Peyer's patch (tissue), 4 donors: ENCODE results near the gene HNF1A. TPM values are rescaled to one million over a fixed set of nuclear protein-coding genes. Genes with fewer than 3 reads are reported as not detected.

ENCODE experiments used
- DNase-seq, 3 donors: peaks; one replicate each; pipeline ENCODE4 v3.0.0-alpha.2; 2017 to 2019
- H3K27ac ChIP-seq, 4 donors: fragments of 200-600 bp; sonication (generic); one replicate each; pipeline ENCODE4 v1.5.1; 2016 to 2019
- H3K27me3 ChIP-seq, 2 donors: fragments of 200-600 bp; sonication (generic); one replicate each; pipeline ENCODE4 v1.5.1; 2019
- H3K36me3 ChIP-seq, 3 donors: fragments of 200-600 bp; sonication (generic); one replicate each; pipeline ENCODE4 v1.5.1; 2016 to 2019
- H3K4me1 ChIP-seq, 4 donors: fragments of 200-600 bp; sonication (generic); one replicate each; pipeline ENCODE4 v1.5.1; 2016 to 2019
- H3K4me3 ChIP-seq, 4 donors: fragments of 200-600 bp; sonication (generic); 1 replicate in 3 of 4; 2 replicates in 1 of 4; pipeline ENCODE4 v1.5.1; 2016 to 2019; ENCODE audit warnings: mild to moderate bottlenecking in 1 of 4
- H3K9me3 ChIP-seq, 4 donors: fragments of 200-600 bp; sonication (generic); one replicate each; pipeline ENCODE4 v1.5.1; 2016 to 2019; ENCODE audit warnings: mild to moderate bottlenecking in 1 of 4
- POLR2A ChIP-seq, 2 donors: fragments of 450-650 bp; IDR thresholded peaks; one replicate each; pipeline ENCODE4 v1.5.1; 2017; ENCODE audit warnings: antibody characterized with exemption in 2 of 2, mild to moderate bottlenecking in 2 of 2, moderate library complexity in 2 of 2
- total RNA-seq, 4 donors: library from RNA; depleted of rRNA; stranded (reverse); fragments of >200 nt; gene quantifications; one replicate each; pipeline ENCODE4 v1.1.0, GENCODE V29; 2016
- TF ChIP-seq, protein P1 (sequence below), 6 experiments: fragments of 450-650 bp in 4 of 6; fragments of 200-600 bp in 2 of 6; sonication (generic) in 1 of 6; IDR thresholded peaks; one replicate each; pipeline ENCODE4 v1.5.1; 2017 to 2019; ENCODE audit warnings: antibody characterized with exemption in 6 of 6, mild to moderate bottlenecking in 3 of 6, moderate library complexity in 1 of 6

HNF1A gene
- total RNA-seq, 4 donors from 2014 or later = 15.7 to 93.6 (median 57.0) TPM

GRCh38 chr12:121008347-121009098 lies 30.2 kb downstream of the HNF1A start:
- no peaks in the 10 kb centered on the region for H3K4me1 ChIP-seq
- H3K4me3 ChIP-seq = no peak overlapping the region
- H3K36me3 ChIP-seq = peaks cover 0 to 44% (median 0%) of the 10 kb centered on the region in 3 donors
- no peaks in the 10 kb centered on the region for H3K9me3 ChIP-seq
- no peak for DNase-seq
- H3K27me3 ChIP-seq = no peaks in the 10 kb centered on the region
- TF ChIP-seq, protein P1, sequence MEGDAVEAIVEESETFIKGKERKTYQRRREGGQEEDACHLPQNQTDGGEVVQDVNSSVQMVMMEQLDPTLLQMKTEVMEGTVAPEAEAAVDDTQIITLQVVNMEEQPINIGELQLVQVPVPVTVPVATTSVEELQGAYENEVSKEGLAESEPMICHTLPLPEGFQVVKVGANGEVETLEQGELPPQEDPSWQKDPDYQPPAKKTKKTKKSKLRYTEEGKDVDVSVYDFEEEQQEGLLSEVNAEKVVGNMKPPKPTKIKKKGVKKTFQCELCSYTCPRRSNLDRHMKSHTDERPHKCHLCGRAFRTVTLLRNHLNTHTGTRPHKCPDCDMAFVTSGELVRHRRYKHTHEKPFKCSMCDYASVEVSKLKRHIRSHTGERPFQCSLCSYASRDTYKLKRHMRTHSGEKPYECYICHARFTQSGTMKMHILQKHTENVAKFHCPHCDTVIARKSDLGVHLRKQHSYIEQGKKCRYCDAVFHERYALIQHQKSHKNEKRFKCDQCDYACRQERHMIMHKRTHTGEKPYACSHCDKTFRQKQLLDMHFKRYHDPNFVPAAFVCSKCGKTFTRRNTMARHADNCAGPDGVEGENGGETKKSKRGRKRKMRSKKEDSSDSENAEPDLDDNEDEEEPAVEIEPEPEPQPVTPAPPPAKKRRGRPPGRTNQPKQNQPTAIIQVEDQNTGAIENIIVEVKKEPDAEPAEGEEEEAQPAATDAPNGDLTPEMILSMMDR (IDR thresholded peaks at IDR 0.05) = no peak
- TF ChIP-seq POLR2A (IDR thresholded peaks at IDR 0.05) = no peak
- no peak overlapping the region for H3K27ac ChIP-seq

- H3K36me3 ChIP-seq = peaks cover 0 to 32% (median 0%) of the 10 kb centered on the region in 3 donors
- TF ChIP-seq POLR2A (IDR thresholded peaks at IDR 0.05) = no peak
- TF ChIP-seq, protein P1 (IDR thresholded peaks at IDR 0.05) = peak in 4 of 6 experiments; percentile 22 to 84 (median 80)
- no peak overlapping the region for H3K4me3 ChIP-seq
- peak in 1 of 3 donors; percentile 82 for DNase-seq
- H3K9me3 ChIP-seq = no peaks in the 10 kb centered on the region
- no peaks in the 10 kb centered on the region for H3K27me3 ChIP-seq
- no peak overlapping the region for H3K27ac ChIP-seq
- no peaks in the 10 kb centered on the region for H3K4me1 ChIP-seq
Observed at GRCh38 chr12:121009741-121010140, 31.4 kb downstream of the HNF1A start.

GRCh38 chr12:121010860-121011259 lies 32.5 kb downstream of the HNF1A start:
- Histone ChIP-seq H3K4me1 (peaks cover 0 to 10% (median 1%) of the 10 kb centered on the region in 4 donors), H3K27me3 (no peaks in the 10 kb centered on the region), H3K27ac (no peak overlapping the region), H3K9me3 (no peaks in the 10 kb centered on the region), H3K36me3 (peaks cover 0 to 32% (median 0%) of the 10 kb centered on the region in 3 donors), H3K4me3 (no peak overlapping the region)
- DNase-seq = no peak
- TF ChIP-seq POLR2A (IDR thresholded peaks at IDR 0.05) = no peak
- TF ChIP-seq, protein P1 (IDR thresholded peaks at IDR 0.05) = no peak

DNA sequence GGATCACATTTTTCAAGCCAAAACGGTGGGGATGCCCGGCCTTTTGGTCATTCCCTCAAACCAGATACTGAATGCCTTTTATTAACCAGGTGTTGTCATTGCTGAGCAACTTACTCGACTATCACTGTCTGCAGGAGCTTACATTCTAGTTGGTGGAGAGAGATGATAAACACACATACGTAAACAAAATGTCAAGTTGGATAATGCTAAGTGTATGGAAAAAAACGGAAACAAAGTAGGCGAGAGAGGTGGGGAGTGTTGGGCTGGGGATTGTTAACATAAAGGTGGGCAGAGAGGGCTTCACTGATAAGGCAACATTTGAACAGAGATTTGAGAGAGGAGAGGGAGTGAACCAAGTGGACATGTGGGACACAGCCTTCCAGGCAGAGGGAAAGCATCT lies 33.5 kb downstream of the HNF1A start:
- Histone ChIP-seq H3K4me1 (peaks cover 0 to 10% (median 2%) of the 10 kb centered on the region in 4 donors), H3K27ac (no peak overlapping the region), H3K27me3 (no peaks in the 10 kb centered on the region), H3K9me3 (no peaks in the 10 kb centered on the region), H3K36me3 (peaks cover 0 to 32% (median 0%) of the 10 kb centered on the region in 3 donors), H3K4me3 (no peak overlapping the region)
- no peak for DNase-seq
- TF ChIP-seq, protein P1 (IDR thresholded peaks at IDR 0.05) = no peak
- TF ChIP-seq POLR2A (IDR thresholded peaks at IDR 0.05) = no peak

DNA sequence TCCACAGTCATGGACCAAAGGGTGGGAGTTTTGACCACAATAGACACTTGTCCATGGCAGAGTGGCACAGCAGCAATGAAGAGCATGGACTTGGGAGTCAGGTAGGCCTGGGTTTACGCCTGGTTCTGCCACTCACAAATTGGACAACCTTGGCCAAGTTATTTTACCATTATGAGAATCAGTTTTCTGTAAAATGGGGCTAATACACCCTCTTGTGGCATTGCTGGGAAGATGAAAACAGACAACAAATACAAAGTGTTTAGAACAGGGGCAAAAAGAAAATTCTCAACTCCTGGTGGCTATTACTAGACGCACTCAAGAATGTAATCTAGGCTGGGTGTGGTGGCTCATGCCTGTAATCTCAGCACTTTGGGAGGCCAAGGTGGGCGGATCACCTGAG lies 35.4 kb downstream of the HNF1A start:
- peaks cover 0 to 24% (median 0%) of the 10 kb centered on the region in 3 donors for H3K36me3 ChIP-seq
- H3K27ac ChIP-seq = no peak overlapping the region
- no peak for DNase-seq
- no peaks in the 10 kb centered on the region for H3K27me3 ChIP-seq
- no peak overlapping the region for H3K4me3 ChIP-seq
- TF ChIP-seq POLR2A (IDR thresholded peaks at IDR 0.05) = no peak
- TF ChIP-seq, protein P1 (IDR thresholded peaks at IDR 0.05) = peak in 1 of 6 experiments; percentile 8
- no peaks in the 10 kb centered on the region for H3K9me3 ChIP-seq
- H3K4me1 ChIP-seq = peaks cover 0 to 10% (median 2%) of the 10 kb centered on the region in 4 donors
